COLO829 (cell line): Measurements from ENCODE around the gene SLC25A11.
A peak's percentile ranks its signal among the peaks of the same experiment; 100 is the strongest.

Source experiments
- DNase-seq: peaks from one replicate; pipeline ENCODE4 v3.0.0; 2012; ENCODE audit warnings: low spot score

The SLC25A11 gene, protein sequence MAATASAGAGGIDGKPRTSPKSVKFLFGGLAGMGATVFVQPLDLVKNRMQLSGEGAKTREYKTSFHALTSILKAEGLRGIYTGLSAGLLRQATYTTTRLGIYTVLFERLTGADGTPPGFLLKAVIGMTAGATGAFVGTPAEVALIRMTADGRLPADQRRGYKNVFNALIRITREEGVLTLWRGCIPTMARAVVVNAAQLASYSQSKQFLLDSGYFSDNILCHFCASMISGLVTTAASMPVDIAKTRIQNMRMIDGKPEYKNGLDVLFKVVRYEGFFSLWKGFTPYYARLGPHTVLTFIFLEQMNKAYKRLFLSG

DNA sequence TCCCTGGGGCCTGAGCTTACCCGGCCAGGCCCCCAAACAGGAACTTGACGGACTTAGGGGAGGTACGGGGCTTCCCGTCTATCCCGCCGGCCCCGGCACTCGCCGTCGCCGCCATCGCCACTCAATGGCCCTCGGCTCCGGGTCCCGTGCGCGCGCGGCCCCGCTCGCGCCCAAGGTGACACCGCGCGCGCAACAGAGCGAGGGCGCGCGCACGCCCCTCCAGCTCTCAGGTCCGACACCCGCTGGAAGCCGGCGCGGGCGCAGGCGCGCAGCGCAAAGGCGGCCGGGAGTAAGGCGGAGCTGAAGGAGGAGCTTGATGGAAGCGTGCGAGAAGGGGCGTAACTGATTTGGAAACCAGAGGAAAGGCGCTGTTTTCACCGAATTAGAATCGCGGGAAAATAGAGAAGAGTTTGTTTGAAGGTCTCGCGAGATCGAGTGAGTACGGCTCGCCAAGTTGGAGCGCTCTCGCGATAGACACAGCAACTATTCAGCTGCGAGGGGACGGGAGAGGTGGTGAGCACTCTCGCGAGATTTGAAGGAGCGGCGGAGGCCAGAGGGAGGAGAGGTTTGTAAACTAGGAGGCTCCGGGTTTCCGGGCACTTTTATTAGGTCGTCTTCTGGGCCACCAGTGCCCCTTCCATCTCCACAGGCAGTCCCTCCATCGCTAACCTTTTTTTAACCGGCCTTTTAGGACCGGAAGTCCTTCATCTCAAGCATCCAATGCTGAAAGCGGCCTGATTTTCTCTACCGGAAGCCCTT is at the start of gene SLC25A11, which contains the start of gene RNF167:
SLC25A11 (minus strand) TSS at position 251 of the 759 bp plus-strand sequence; CDS start at position 115, 136 bp downstream.
RNF167 (plus strand) TSS at position 473 of the 759 bp plus-strand sequence. CDS start 642 bp downstream, outside the sequence.
- DNase-seq = peak; percentile 100

DNA sequence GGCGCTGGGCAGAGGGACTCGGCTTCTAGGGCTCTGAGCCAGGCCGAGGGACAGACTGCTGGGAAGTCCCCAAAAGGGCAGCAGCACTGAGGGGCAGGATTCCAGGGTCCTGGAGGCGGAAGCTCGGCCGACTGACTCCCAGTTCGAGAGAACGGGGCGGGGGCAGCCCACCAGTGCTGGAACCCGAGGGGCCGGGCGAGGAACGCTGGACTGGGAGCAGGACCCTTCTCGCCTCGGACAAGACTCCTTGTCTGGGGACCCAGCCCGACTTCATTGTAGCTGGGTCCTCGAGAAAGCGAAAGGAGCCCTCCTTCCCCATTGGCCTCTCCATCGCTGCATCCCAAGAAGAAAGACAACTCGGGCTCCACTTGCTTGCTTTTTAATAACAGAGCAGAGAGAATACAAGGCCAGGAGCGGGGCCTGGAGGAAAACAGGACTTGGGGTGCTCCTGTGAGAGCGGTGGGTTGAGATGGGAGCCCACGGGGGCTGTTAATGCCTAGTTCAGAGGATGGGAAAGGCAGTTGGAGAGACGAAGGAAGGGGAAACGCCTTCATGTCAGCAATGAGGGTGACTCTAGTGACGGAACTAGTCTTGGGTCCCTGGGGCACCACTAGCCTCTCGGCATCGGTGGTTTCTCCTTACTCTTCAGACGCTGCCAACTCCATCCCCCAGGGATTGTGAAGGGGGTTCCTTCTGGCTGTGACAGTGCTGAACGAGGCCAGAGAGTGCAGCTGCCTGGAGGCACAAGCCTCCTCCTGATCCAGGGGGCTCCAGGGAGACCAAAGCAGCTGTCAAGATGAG is 48.1 kb upstream of the SLC25A11 start:
- DNase-seq = no peak

DNA sequence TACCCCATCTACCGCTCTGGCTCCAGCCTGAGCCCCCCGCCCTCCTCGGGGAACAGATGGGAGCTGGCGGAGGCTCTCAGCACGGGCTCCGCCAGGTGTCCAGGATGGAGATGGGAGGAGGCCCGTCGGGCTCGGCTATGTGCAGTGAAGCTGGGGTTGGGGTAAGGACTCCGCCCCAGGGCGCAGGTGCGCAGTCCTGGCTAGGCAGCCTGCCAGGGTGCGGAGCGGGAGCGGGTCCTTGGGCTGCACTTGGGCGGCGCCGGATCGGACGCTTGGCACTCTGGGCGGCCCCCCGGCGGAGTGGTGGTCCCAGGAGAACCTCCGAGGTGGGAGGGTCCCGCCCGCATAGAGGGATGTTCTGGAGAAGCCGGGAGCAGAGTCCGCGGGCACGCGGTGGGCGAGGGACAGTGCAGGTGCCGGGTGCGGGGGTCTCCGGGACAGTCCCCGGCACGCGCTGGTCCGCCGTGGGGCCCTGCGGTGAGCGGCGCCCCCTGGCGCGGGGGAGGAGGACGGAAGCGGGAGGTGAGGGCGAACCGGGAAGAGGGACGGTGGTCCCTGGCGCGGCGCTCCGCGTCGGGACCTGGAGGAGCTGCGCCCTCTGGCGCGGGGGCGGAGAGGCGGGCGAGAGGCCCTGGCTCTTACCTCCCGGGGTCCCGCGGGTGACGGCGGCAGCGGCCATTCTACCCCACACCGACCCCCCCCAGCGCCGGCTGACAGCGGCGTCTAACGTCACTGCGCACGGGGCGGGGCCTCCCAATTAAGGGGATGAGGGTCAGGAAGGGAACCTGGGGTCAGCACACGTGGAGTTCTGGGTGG is 47.3 kb upstream of the SLC25A11 start, which contains the start of gene CAMTA2:
CAMTA2 (minus strand) TSS at position 725 of the 816 bp plus-strand sequence. CDS start 1,453 bp downstream, outside the sequence.
- DNase-seq = peak; percentile 64

DNA sequence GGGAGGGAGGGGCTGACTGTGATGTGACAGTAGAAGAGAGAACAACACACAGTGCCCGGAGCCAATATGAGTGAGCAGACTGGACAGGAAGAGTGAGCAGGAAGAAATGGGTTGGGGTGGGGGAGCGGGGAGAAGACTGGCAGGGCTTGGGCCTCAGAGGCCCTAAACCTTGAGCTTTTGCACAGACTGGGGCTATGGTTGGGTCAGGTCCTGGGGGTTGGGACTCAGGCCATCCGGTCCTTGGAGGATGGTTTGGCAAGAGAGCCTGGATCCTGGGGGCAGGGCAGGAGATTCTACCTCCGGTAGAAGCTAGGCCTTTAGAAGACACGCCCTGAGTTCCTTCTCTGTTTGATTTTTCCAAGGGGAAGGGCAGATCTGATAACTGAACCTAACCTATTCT is 46.6 kb upstream of the SLC25A11 start:
- DNase-seq = no peak

DNA sequence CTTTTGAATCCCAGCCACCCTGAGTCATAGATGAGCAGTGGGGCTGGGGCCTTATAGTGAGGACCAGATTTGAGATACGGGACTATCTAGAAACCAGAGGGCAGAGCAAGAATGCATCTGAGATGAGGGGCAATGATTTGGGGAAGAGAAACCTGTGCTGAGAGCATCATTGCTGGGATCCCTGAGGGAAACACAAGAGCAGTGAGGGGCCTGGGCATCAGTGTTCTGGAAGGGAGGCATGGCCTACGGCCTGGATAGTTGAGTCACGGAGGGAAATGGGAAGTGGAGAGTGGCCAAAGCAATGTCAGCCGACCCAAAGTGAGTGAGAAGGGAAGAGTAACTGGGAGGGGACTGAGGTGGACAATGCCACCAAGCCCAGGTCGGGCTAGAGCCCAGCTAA is 42.5 kb upstream of the SLC25A11 start:
- no peak for DNase-seq

DNA sequence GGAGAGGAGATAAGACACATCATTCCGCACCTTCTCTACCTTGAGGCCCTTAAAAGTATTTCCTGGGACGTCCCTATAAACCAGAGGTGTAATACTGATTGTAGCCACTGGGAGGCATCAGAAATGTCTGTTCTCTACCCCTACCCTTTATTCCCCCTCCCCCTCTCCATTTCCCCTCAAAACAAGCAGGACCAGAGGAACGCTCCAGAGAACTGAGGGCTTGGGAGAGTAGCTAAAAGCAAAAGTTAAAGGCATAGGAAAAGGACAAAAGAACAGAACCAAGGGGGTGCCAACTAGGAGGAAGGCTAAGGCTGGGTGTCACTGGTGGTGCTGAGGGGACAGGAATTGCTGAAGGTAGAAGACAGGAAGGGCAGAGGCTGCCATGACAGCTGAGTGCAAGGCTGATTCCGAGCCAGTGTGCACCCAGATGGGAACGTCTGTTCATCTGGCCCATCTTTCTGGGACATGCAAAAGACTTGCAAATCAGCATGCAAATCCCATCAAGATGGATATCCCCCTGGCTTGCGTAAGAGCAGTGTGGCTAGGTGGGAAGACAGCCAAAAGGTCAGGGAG is 40.9 kb upstream of the SLC25A11 start:
- peak; percentile 56 for DNase-seq

DNA sequence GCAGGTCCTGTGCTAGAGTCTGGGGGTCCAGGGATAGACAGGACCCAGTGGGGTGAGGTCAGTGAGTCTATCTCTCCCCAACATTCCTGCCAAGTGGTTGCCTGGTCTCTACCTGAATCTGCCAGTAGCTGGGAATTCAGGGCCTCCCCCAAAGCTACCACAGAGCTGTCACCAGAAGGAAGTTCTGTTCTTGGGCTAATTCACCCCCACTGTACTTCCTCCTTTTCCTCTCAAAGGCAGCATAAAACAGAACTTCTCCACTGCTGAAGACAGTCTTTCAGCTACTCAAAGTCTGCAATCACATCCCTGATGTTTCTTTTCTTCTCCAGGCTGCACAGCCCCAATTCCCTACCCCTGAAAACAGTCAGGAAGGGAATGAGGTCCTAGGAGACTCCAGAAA is 38.9 kb upstream of the SLC25A11 start:
- no peak for DNase-seq

DNA sequence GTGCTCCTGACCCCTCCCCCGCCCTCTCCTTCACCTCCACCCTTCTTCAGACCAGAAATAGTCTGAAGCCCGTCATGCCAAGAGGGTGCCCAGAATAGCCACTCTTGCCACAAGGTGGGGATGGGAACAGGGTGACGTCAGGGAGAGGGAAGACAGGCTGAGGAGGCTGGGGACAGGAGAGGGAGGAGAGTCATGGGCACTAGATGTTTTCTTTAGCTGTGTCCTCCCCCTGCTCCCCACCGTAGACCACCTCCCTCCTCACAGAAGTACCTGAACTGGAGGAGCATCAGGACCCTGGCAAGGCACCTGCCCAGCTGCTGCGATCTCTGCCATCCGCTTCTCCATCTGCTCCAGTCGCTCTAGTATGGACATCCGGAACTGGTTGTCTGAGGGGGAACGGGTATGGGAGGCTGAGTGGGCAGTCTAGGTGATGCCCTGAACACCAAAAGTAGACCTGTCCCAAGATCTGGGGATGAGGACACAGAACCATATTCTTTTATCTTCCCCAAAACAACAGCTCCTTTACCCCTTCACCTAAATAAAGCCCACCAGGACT is 34.3 kb upstream of the SLC25A11 start:
- no peak for DNase-seq

DNA sequence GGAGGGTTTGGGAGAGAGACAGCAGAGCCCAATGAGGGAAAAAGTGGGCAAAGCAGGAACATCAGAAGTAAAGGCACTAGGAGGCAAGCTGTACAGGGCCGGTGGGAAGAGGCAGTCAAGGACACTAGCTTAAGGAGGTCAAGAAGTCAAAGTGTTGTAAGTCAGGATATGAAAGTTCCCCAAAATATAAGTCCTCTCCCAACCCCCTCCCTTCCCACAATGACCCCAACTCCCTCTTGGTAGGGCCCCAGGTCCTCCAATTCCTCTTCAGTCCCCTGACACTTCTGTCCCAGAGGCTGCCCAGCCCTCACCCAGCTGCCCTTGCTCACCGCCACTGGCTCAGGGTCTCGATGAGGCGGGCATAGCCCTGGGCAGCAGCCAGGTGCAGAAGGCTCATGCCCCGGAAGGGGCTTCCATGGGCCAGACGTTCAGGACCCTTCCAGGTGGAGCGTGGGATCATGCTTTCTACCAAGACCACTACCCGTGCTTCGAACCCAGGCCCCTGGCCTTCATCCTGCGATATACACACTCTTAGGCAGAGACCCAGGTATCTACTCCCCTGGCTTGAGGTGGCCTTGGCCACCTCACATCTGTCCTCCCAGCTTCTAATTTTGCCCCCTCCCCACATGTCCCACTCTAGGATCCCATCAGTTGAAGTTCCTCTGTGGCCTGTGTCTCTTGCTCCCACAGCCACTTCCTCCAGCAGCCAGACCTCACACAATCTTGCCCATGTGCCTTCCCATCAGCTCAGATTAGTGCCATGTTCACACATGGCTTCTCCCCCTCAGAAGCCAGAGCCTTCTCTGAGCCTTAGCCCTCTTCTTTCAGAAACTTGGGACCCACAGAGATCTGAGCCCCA is 33.6 kb upstream of the SLC25A11 start:
- no peak for DNase-seq

DNA sequence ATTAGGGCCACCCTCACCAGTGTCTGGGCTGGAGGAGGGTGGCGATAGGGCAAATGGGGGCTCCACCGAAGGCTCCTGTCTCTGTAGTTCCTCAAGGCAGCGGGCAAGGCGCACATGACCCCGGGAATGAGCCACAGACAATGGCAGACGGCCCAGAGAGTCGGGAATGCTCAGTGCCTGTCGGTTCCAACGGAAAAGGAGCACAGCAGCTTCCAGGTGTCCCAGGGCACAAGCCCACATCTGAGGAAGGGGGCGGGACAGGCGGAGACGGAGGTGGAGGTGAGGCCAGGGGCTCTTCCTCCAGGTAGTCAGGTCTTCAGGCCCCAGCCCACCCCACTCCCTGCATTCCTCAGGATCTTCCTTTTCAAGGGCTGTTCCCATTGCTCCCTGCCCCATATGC is 32.9 kb upstream of the SLC25A11 start:
- DNase-seq = no peak

DNA sequence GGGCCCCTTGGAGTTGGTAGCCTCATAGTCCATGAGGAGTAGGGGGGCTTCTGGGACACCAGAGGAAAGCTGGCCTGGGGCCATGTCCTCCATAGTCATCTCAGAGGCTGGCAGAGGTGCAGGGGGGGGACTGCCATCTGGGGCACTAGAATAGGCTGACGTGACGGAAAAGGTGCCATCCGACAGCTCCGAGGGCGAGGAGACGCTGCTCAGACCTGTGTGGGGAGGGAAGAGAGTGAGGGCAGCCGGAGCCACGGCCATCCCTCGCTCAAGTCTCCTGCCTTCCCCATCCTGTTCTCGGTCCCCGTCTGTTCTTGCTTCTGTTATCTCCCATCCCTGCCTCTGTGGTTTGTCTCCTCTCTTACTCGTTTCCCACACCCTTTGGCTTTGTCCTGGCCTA is 32.5 kb upstream of the SLC25A11 start:
- DNase-seq = no peak

DNA sequence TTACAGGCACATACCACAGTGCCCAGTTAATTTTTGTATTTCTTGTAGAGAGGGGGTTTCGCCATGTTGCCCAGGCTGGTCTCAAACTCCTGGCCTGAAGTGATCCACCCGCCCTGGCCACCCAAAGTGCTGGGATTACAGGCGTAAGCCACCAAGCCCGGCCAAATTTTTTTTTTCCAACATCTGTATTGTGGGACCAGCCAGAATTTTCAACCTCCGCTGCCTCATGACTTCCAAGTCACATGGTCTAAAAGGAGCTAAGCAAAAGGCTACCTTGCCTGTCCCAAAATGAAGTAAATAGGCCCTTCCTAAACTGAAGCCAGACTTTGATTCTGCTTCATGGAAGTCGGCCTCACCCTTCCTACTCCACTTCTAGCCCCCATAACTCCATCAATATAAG is 32.0 kb upstream of the SLC25A11 start:
- no peak for DNase-seq

DNA sequence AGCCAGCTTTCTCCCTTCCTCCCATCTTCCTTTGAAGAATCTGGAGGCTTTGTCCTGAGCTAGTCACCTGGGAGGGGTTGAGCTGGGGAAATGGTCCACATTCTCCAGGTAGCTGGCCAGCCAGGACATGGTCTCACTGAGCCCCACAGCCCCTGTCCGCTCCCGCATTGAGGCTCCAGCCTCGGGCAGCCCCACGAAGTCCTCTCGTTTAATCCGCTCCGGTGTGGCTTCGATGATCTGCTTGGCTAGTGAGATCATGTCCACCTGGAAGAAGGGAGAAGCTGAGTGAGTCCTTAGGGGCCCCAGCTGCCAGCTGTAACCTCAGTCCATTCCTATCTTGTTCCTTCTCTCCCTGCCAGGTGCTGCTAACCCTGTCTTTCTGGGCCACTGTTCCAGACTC is 30.4 kb upstream of the SLC25A11 start:
- no peak for DNase-seq

DNA sequence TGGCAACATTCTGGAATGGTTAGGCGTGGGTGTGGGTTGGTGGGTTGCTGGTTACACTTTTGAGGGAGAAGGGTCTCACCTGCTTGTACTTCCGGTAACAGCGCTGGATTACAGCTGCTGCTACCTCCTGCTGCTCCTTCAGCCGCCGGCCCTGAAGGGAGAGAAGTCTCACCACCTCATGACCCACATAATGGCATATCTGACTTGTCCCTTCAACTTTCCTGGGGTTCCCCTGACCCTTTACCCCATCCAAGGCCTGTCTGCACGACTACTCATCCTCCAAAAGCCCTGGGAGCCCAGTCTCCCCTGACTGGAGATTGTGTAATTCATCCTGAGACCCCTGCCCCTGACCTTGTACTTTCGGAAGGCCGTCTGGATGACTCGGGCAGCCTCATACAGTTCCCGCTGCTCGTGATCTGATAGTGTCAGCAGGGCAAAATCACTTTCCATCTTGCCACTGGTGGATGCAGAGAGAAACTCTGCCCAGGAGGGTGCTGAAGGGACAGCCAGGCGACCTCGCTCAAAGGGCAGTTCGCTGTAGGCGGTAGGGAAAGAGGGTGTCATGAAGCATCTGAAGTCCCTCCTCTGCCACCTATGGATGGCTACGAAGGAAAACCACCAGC is 29.8 kb upstream of the SLC25A11 start:
- no peak for DNase-seq

DNA sequence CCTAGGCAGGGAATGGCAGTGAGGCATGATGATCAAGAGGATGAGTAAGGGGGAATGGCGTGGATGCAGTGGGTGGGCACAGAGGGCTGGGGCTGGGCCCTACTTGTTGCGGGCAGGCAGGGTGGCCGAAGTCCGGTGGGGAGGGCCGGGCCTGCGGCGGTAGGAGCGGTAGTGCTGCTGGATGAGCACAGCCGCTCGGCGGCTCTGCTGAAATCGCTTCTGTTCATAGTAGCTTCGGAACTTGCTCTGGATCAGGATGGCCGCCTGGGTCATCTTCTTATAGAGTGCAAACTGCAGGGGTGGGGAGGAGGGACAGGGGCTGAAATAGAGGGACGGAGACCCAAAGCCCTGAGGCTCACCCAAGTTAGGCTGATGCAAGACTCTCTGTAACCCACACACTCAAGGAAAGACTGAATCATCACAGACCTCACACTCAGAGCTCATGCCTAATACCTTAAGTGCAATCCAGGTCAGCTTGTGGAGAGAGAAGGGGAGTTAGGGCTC is 29.3 kb upstream of the SLC25A11 start:
- DNase-seq = no peak

DNA sequence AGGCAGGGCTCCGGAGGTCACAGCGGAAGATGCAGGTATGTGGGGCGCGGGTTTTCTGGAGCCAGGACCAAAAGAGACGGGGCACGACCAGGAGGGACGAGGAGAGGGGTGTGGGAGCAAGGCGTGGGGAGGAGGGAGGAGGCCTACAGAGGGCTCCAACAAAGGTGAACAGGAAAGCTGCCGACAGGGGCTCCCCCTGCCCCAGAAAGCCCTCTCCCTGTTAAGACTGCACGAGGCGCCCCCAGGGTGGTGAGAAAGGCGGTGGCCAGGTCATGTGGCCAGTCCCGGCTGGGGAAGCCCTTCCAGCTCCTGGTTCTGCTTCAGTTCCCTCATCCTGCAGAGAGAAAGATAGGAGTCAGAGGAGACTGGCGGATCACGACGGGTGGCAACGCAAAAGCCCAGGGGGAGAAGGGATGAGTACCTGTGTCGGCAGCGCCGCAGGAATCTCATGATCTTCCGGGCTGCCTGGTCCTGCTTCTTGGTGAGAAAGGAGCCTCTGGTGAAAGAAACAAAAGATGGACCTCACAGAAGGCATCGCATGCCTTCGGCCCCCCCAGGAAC is 28.7 kb upstream of the SLC25A11 start:
- no peak for DNase-seq

DNA sequence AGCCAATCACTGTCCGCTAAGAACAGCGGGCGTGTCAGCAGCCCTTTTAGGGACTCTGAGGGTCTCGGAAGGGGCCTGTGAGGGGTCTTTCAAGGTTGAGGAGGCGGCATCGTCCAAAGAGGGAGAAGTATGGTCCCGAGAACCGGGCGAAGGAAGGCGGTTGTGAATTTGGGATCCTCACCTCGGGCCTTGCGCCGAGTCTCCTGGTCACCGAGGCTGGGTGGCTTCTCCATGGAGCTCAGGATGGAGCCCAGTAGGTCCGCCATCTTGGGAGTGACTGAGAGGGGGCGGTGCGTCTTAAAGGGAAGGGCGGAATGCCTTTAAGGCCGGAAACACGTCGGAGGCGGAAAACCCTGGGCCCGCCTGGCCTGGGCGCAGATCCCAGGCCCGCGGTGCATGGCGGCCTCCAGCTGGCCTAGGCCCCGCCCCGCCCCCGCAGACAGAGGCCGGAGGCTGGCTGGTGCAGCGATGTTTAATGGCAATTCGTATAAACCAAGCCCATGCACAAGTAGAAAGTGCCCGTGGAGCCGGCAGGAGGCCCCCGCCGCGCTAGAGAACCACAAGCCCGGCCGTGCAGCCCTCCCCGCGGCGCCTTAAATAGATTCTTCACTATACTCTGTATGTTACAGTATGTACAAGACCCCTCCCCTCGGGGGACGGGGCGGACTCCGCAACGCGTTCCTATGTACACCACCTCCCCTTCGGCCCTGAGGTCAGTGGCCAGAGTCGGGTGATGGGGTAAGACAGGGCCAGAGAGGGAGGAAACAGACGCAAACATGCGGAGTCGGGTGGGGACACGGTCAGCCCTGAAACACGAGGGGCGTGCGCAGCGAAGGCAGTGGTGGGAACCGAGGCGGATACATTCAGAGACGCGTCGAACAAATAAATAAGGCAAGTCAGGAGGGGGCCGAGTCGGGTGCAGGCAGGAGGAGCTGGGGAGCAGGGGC is 28.0 kb upstream of the SLC25A11 start, which contains the start of gene SPAG7:
SPAG7 (minus strand) TSS at position 279 of the 947 bp plus-strand sequence; CDS start at position 266, 13 bp downstream.
- DNase-seq = peak; percentile 97
